GM23338 (cell line): ENCODE results near the gene ZDHHC3. TPM values are rescaled to one million over a fixed set of nuclear protein-coding genes. Genes with fewer than 3 reads are reported as not detected.

Experiments
- ATAC-seq: fragments of 200-7000 bp; cut with Tn5 transposase; 3 replicates; pipeline ENCODE4 v1.9.1; 2020
- DNase-seq: peaks from one replicate; pipeline ENCODE4 v3.0.0-alpha.2; 2015; ENCODE audit warnings: low spot score
- H2AFZ ChIP-seq: fragments of 200-600 bp; sonication (generic); 2 replicates; pipeline ENCODE4 v1.8.0; 2016; ENCODE audit warnings: antibody characterized with exemption, mild to moderate bottlenecking, moderate library complexity
- H3F3A ChIP-seq: fragments of 200-600 bp; sonication (generic); replicated peaks from 2 replicates; pipeline ENCODE4 v1.8.0; 2017; ENCODE audit warnings: antibody characterized with exemption, mixed run types, low read depth
- H3K27ac ChIP-seq: fragments of 200-600 bp; sonication (generic); 2 replicates; pipeline ENCODE4 v1.6.1; 2016; ENCODE audit warnings: low read depth
- H3K27me3 ChIP-seq: fragments of 200-600 bp; sonication (generic); 2 replicates; pipeline ENCODE4 v1.8.0; 2016; ENCODE audit warnings: mild to moderate bottlenecking, mixed run types, moderate library complexity; ENCODE audit not compliant: insufficient read depth
- H3K36me3 ChIP-seq: fragments of 200-600 bp; sonication (generic); 2 replicates; pipeline ENCODE4 v1.8.0; 2016; ENCODE audit warnings: mild to moderate bottlenecking; ENCODE audit not compliant: insufficient read depth
- H3K4me1 ChIP-seq: fragments of 200-600 bp; sonication (generic); 2 replicates; pipeline ENCODE4 v1.8.0; 2016; ENCODE audit warnings: mild to moderate bottlenecking, moderate library complexity; ENCODE audit not compliant: insufficient read depth
- H3K4me2 ChIP-seq: fragments of 200-600 bp; sonication (generic); 2 replicates; pipeline ENCODE4 v1.7.1; 2017; ENCODE audit warnings: mixed run types
- H3K4me3 ChIP-seq: fragments of 200-600 bp; sonication (generic); 2 replicates; pipeline ENCODE4 v1.6.1; 2016; ENCODE audit warnings: mixed run types
- H3K79me2 ChIP-seq: fragments of 200-600 bp; sonication (generic); replicated peaks from 2 replicates; pipeline ENCODE4 v1.8.0; 2017; ENCODE audit warnings: mild to moderate bottlenecking; ENCODE audit not compliant: insufficient read depth
- H3K9me2 ChIP-seq: fragments of 200-600 bp; sonication (generic); 2 replicates; pipeline ENCODE4 v1.8.0; 2017; ENCODE audit not compliant: insufficient read depth
- H4K20me1 ChIP-seq: fragments of 200-600 bp; sonication (generic); replicated peaks from 2 replicates; pipeline ENCODE4 v1.8.0; 2017; ENCODE audit warnings: mild to moderate bottlenecking; ENCODE audit not compliant: insufficient read depth
- H3K27ac Mint-ChIP-seq: 2 replicates; pipeline ENCODE4 v1.8.0; 2020; ENCODE audit warnings: inconsistent platforms, mild to moderate bottlenecking, moderate library complexity, mixed read lengths
- H3K27me3 Mint-ChIP-seq: 3 replicates; pipeline ENCODE4 v1.8.0; 2022; ENCODE audit warnings: low read depth, mild to moderate bottlenecking, moderate library complexity, mixed read lengths, inconsistent platforms; ENCODE audit not compliant: insufficient read depth, poor library complexity
- H3K36me3 Mint-ChIP-seq: 3 replicates; pipeline ENCODE4 v1.8.0; 2021; ENCODE audit warnings: low read depth, mild to moderate bottlenecking, inconsistent platforms, moderate library complexity, mixed read lengths
- H3K4me1 Mint-ChIP-seq: 3 replicates; pipeline ENCODE4 v1.8.0; 2020; ENCODE audit warnings: mild to moderate bottlenecking, inconsistent platforms, mixed read lengths
- H3K4me3 Mint-ChIP-seq: 3 replicates; pipeline ENCODE4 v1.8.0; 2021; ENCODE audit warnings: moderate library complexity, mild to moderate bottlenecking, inconsistent platforms, mixed read lengths
- H3K9me3 Mint-ChIP-seq: 3 replicates; pipeline ENCODE4 v1.8.0; 2020; ENCODE audit warnings: moderate library complexity, mild to moderate bottlenecking, inconsistent platforms, mixed read lengths
- CTCF ChIP-seq, 2 experiments: fragments of 200-600 bp in 1 of 2; sonication (generic) in 1 of 2; conservative IDR thresholded peaks; 2 replicates each; pipeline versions ENCODE4 v1.5.1 to v1.6.1; 2016 to 2017; ENCODE audit warnings: antibody characterized with exemption in 2 of 2, low read depth in 2 of 2, mild to moderate bottlenecking in 2 of 2, moderate library complexity in 1 of 2
- ETS1 ChIP-seq: IDR thresholded peaks from 2 replicates; pipeline ENCODE4 v1.6.1; 2016; ENCODE audit warnings: antibody characterized with exemption
- POLR2AphosphoS5 ChIP-seq: IDR thresholded peaks from 2 replicates; pipeline ENCODE4 v1.6.1; 2016; ENCODE audit warnings: antibody characterized with exemption, low read depth
- REST ChIP-seq: IDR thresholded peaks from one replicate; pipeline ENCODE4 v1.6.1; 2018; ENCODE audit warnings: antibody characterized with exemption; ENCODE audit not compliant: unreplicated experiment
- STAT1 ChIP-seq: IDR thresholded peaks from one replicate; pipeline ENCODE4 v1.6.1; 2016; ENCODE audit warnings: antibody characterized with exemption; ENCODE audit not compliant: unreplicated experiment
- polyA plus RNA-seq: library from polyadenylated mRNA; unstranded; fragments of >200 nt; fragmentation: Nextera tagmentation; extraction: Ambion mirVana; gene quantifications from 2 replicates; pipeline ENCODE4 v1.2.1, GENCODE V29; 2016
- total RNA-seq: library from RNA; depleted of rRNA; stranded (reverse); fragments of >200 nt; shearing (Covaris generic); gene quantifications from 2 replicates; pipeline ENCODE4 v1.2.3, GENCODE V29; 2014
- TF ChIP-seq, protein P1 (sequence below): fragments of 250-450 bp; sonication (Bioruptor Pico); IDR thresholded peaks from 2 replicates; pipeline ENCODE4 v1.5.0; 2020; ENCODE audit warnings: mild to moderate bottlenecking, moderate library complexity

The ZDHHC3 gene
- total and polyA plus RNA-seq, 2 experiments from 2014 or later, result 28.9 to 84.2 TPM

DNA sequence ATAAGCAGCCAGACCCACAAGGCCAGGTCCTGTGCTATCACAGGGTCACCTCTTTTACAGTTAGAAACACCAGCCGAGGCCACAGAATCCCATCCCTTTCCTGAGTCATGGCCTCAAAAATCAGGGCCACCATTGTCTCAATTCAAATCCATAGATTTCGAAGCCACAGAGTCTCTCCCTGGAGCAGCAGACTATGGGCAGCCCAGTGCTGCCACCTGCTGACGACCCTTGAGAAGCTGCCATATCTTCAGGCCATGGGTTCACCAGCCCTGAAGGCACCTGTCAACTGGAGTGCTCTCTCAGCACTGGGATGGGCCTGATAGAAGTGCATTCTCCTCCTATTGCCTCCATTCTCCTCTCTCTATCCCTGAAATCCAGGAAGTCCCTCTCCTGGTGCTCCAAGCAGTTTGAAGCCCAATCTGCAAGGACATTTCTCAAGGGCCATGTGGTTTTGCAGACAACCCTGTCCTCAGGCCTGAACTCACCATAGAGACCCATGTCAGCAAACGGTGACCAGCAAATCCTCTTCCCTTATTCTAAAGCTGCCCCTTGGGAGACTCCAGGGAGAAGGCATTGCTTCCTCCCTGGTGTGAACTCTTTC lies 62.0 kb downstream of the ZDHHC3 start:
- H3F3A ChIP-seq, result no peaks in the 10 kb centered on the region
- H3K9me3 Mint-ChIP-seq, result no peaks in the 10 kb centered on the region; the same call in 1 of the 3 replicates
- TF ChIP-seq STAT1, result no peak
- TF ChIP-seq CTCF (conservative IDR thresholded peaks at IDR 0.05; ENCODE audit: low read depth in 2 of 2), result peak; percentile 89 to 92
- TF ChIP-seq, protein P1, sequence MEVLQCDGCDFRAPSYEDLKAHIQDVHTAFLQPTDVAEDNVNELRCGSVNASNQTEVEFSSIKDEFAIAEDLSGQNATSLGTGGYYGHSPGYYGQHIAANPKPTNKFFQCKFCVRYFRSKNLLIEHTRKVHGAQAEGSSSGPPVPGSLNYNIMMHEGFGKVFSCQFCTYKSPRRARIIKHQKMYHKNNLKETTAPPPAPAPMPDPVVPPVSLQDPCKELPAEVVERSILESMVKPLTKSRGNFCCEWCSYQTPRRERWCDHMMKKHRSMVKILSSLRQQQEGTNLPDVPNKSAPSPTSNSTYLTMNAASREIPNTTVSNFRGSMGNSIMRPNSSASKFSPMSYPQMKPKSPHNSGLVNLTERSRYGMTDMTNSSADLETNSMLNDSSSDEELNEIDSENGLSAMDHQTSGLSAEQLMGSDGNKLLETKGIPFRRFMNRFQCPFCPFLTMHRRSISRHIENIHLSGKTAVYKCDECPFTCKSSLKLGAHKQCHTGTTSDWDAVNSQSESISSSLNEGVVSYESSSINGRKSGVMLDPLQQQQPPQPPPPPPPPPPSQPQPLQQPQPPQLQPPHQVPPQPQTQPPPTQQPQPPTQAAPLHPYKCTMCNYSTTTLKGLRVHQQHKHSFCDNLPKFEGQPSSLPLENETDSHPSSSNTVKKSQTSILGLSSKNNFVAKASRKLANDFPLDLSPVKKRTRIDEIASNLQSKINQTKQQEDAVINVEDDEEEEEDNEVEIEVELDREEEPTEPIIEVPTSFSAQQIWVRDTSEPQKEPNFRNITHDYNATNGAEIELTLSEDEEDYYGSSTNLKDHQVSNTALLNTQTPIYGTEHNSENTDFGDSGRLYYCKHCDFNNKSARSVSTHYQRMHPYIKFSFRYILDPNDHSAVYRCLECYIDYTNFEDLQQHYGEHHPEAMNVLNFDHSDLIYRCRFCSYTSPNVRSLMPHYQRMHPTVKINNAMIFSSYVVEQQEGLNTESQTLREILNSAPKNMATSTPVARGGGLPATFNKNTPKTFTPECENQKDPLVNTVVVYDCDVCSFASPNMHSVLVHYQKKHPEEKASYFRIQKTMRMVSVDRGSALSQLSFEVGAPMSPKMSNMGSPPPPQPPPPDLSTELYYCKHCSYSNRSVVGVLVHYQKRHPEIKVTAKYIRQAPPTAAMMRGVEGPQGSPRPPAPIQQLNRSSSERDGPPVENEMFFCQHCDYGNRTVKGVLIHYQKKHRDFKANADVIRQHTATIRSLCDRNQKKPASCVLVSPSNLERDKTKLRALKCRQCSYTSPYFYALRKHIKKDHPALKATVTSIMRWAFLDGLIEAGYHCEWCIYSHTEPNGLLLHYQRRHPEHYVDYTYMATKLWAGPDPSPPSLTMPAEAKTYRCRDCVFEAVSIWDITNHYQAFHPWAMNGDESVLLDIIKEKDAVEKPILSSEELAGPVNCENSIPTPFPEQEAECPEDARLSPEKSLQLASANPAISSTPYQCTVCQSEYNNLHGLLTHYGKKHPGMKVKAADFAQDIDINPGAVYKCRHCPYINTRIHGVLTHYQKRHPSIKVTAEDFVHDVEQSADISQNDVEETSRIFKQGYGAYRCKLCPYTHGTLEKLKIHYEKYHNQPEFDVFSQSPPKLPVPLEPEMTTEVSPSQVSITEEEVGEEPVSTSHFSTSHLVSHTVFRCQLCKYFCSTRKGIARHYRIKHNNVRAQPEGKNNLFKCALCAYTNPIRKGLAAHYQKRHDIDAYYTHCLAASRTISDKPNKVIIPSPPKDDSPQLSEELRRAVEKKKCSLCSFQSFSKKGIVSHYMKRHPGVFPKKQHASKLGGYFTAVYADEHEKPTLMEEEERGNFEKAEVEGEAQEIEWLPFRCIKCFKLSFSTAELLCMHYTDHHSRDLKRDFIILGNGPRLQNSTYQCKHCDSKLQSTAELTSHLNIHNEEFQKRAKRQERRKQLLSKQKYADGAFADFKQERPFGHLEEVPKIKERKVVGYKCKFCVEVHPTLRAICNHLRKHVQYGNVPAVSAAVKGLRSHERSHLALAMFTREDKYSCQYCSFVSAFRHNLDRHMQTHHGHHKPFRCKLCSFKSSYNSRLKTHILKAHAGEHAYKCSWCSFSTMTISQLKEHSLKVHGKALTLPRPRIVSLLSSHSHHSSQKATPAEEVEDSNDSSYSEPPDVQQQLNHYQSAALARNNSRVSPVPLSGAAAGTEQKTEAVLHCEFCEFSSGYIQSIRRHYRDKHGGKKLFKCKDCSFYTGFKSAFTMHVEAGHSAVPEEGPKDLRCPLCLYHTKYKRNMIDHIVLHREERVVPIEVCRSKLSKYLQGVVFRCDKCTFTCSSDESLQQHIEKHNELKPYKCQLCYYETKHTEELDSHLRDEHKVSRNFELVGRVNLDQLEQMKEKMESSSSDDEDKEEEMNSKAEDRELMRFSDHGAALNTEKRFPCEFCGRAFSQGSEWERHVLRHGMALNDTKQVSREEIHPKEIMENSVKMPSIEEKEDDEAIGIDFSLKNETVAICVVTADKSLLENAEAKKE, result no peak
- TF ChIP-seq REST, result peak; percentile 52
- TF ChIP-seq ETS1, result no peak
- no peak for TF ChIP-seq POLR2AphosphoS5

More for the DNA sequence above, 62.0 kb downstream of the ZDHHC3 start:
- Histone ChIP-seq H3K36me3 (no peaks in the 10 kb centered on the region), H2AFZ (no peak overlapping the region), H3K9me2 (peaks cover 4% of the 10 kb centered on the region; the same call in 1 of the 2 replicates), H4K20me1 (no peaks in the 10 kb centered on the region), H3K27me3 (no peaks in the 10 kb centered on the region), H3K4me2 (no peak overlapping the region), H3K27ac (no peak overlapping the region), H3K4me1 (no peaks in the 10 kb centered on the region), H3K4me3 (no peak overlapping the region), H3K79me2 (no peaks in the 10 kb centered on the region)
- Mint-ChIP-seq H3K4me1 (no peaks in the 10 kb centered on the region; the same call in 2 of the 3 replicates), H3K4me3 (no peak overlapping the region), H3K36me3 (peaks cover 7% of the 10 kb centered on the region; the same call in 2 of the 3 replicates), H3K27ac (no peak overlapping the region), H3K27me3 (no peaks in the 10 kb centered on the region)
- peak; percentile 89 for DNase-seq
- peak; percentile 92 for ATAC-seq
